ENCODE measurements around the gene ADORA3. TPM values are rescaled to one million over a fixed set of nuclear protein-coding genes. Genes with fewer than 3 reads are reported as not detected.
A peak's percentile ranks its signal among the peaks of the same experiment; 100 is the strongest.

ADORA3 gene
- total RNA-seq, 4 donors from 2014 or later: 0.27 to 6.9 (median 3.1) TPM

GRCh38 chr1:111466480-111466879 is 37.0 kb downstream of the ADORA3 start:
- intact Hi-C loops (cut with DNase I): no loop called here
- TF ChIP-seq POLR2A (IDR thresholded peaks at IDR 0.05) (no peak), CTCF (IDR thresholded peaks at IDR 0.05) (no peak)
- H3K27ac ChIP-seq: no peak overlapping the region
- DNase-seq: no peak
- H3K36me3 ChIP-seq: peaks cover 0 to 77% (median 0%) of the 10 kb centered on the region in 3 donors
- H3K4me3 ChIP-seq: no peak overlapping the region
- peaks cover 0 to 10% (median 0%) of the 10 kb centered on the region in 3 donors for H3K4me1 ChIP-seq
- H3K27me3 ChIP-seq: no peaks in the 10 kb centered on the region
- 0 to 3% methylated on average over 1 of the region's 1 CpG for WGBS, 2 donors
- no peaks in the 10 kb centered on the region for H3K9me3 ChIP-seq

GRCh38 chr1:111465754-111466153 is 37.7 kb downstream of the ADORA3 start:
- H3K4me1 ChIP-seq: peaks cover 0 to 6% (median 0%) of the 10 kb centered on the region in 3 donors
- peaks cover 0 to 80% (median under 1%) of the 10 kb centered on the region in 3 donors for H3K36me3 ChIP-seq
- H3K9me3 ChIP-seq: no peaks in the 10 kb centered on the region
- H3K27ac ChIP-seq: no peak overlapping the region
- 78 to 94% methylated on average over 2 of the region's 2 CpGs for WGBS, 2 donors
- intact Hi-C loops (cut with DNase I): no loop called here
- TF ChIP-seq CTCF (IDR thresholded peaks at IDR 0.05) (no peak), POLR2A (IDR thresholded peaks at IDR 0.05) (no peak)
- H3K4me3 ChIP-seq: no peak overlapping the region
- no peaks in the 10 kb centered on the region for H3K27me3 ChIP-seq
- DNase-seq: no peak

GRCh38 chr1:111463029-111463683 is 40.3 kb downstream of the ADORA3 start:
- DNase-seq: no peak
- 51 to 59% methylated on average over 4 of the region's 4 CpGs for WGBS, 2 donors

GRCh38 chr1:111462370-111463028 is 40.9 kb downstream of the ADORA3 start:
- Histone ChIP-seq H3K9me3 (no peaks in the 10 kb centered on the region), H3K36me3 (peaks cover 0 to 81% (median 26%) of the 10 kb centered on the region in 3 donors), H3K27me3 (no peaks in the 10 kb centered on the region), H3K4me3 (no peak overlapping the region), H3K27ac (peak overlapping the region in 1 of 4 donors; percentile 23), H3K4me1 (peaks cover 0 to 6% (median 0%) of the 10 kb centered on the region in 3 donors)
- WGBS, 2 donors: 80 to 93% methylated on average over 4 of the region's 4 CpGs
- TF ChIP-seq POLR2A (IDR thresholded peaks at IDR 0.05) (no peak), CTCF (IDR thresholded peaks at IDR 0.05) (no peak)
- intact Hi-C loops (cut with DNase I): no loop called here
- no peak for DNase-seq

More at GRCh38 chr1:111463029-111463683, 40.3 kb downstream of the ADORA3 start:
- no peak for TF ChIP-seq CTCF (IDR thresholded peaks at IDR 0.05)
- peak overlapping the region in 1 of 4 donors; percentile 23 for H3K27ac ChIP-seq
- peaks cover 0 to 6% (median 0%) of the 10 kb centered on the region in 3 donors for H3K4me1 ChIP-seq
- peaks cover 0 to 81% (median 21%) of the 10 kb centered on the region in 3 donors for H3K36me3 ChIP-seq
- no peaks in the 10 kb centered on the region for H3K9me3 ChIP-seq
- no peaks in the 10 kb centered on the region for H3K27me3 ChIP-seq
- no peak overlapping the region for H3K4me3 ChIP-seq
- intact Hi-C loops (cut with DNase I): no loop called here

GRCh38 chr1:111461765-111462164 is 41.7 kb downstream of the ADORA3 start:
- no peak for DNase-seq
- H3K9me3 ChIP-seq: no peaks in the 10 kb centered on the region
- 90 to 96% methylated on average over 3 to 6 of the region's 6 CpGs for WGBS, 2 donors
- no peak overlapping the region for H3K4me3 ChIP-seq
- no peak for TF ChIP-seq CTCF (IDR thresholded peaks at IDR 0.05)
- TF ChIP-seq POLR2A (IDR thresholded peaks at IDR 0.05): no peak
- H3K4me1 ChIP-seq: peaks cover 0 to 6% (median 0%) of the 10 kb centered on the region in 3 donors
- intact Hi-C loops (cut with DNase I): no loop called here
- H3K27ac ChIP-seq: no peak overlapping the region
- no peaks in the 10 kb centered on the region for H3K27me3 ChIP-seq
- H3K36me3 ChIP-seq: peaks cover 0 to 82% (median 33%) of the 10 kb centered on the region in 3 donors
